ENCODE results near the gene FAU. TPM values are rescaled to one million over a fixed set of nuclear protein-coding genes. Genes with fewer than 3 reads are reported as not detected.

Gene FAU
- total and polyA plus RNA-seq, 2 of the 13 experiments (the other 11 are each of a cell fraction or from before 2014, with no cell fraction given) = 374 to 869 TPM

- TF ChIP-seq TFDP1 (CRISPR knock-in tag; IDR thresholded peaks at IDR 0.05; ENCODE audit: borderline replicate concordance) = peak; percentile 54; the same call in 1 of the 2 replicates
- TF ChIP-seq FOXO1 (CRISPR knock-in tag; IDR thresholded peaks at IDR 0.05) = 0 out of 2 replicates have a peak, but pooled peaks have one; percentile 17
- no peak for TF ChIP-seq HCFC1 (IDR thresholded peaks at IDR 0.05; ENCODE audit: low read depth, low read length)
- no peak for TF ChIP-seq ZNF136 (CRISPR knock-in tag; IDR thresholded peaks at IDR 0.05; ENCODE audit: low read depth)
- TF ChIP-seq ETV5 (CRISPR knock-in tag; IDR thresholded peaks at IDR 0.05; ENCODE audit: borderline replicate concordance) = peak; percentile 19; the same call in 1 of the 2 replicates
- TF ChIP-seq ZNF280D (CRISPR knock-in tag; IDR thresholded peaks at IDR 0.05) = no peak
- TF ChIP-seq BRCA1 (CRISPR knock-in tag; IDR thresholded peaks at IDR 0.05) = no peak
- TF ChIP-seq DMTF1 (CRISPR knock-in tag; IDR thresholded peaks at IDR 0.05) = no peak
- no peak for TF ChIP-seq GATAD1 (CRISPR knock-in tag; IDR thresholded peaks at IDR 0.05)
- TF ChIP-seq RBM22 (optimal IDR thresholded peaks at IDR 0.05; ENCODE audit: low read length) = peak; percentile 32
- TF ChIP-seq GABPA (IDR thresholded peaks at IDR 0.05; ENCODE audit: low read depth, low read length) = no peak
- no peak for TF ChIP-seq GABPA (CRISPR knock-in tag; IDR thresholded peaks at IDR 0.05; ENCODE audit: low read depth)
- peak; percentile 10; the same call in 1 of the 2 replicates for TF ChIP-seq NR2F2 (IDR thresholded peaks at IDR 0.05; ENCODE audit: borderline replicate concordance, low read depth)
- no peak for TF ChIP-seq ZNF543 (CRISPR knock-in tag; IDR thresholded peaks at IDR 0.05)
- no peak for TF ChIP-seq SIX1 (CRISPR knock-in tag; IDR thresholded peaks at IDR 0.05; ENCODE audit: borderline replicate concordance)
- TF ChIP-seq GZF1 (CRISPR knock-in tag; IDR thresholded peaks at IDR 0.05) = no peak
- TF ChIP-seq ATF2 (CRISPR knock-in tag; IDR thresholded peaks at IDR 0.05) = no peak
Observed at GRCh38 chr11:65116370-65117205, 5.3 kb downstream of the FAU start (continued).

Measured in HepG2 (cell line).